GM19395 (cell line): Measurements from ENCODE around the gene SH3RF2.

ENCODE experiments used
- ATAC-seq: cut with Tn5 transposase; IDR thresholded peaks from one replicate; pipeline ENCODE4 v1.9.1; 2021; ENCODE audit warnings: mild to moderate bottlenecking, moderate library complexity; ENCODE audit not compliant: unreplicated experiment

SH3RF2 gene

GRCh38 chr5:146040527-146040926 is 104.1 kb downstream of the SH3RF2 start:
- no peak for ATAC-seq

- ATAC-seq: peak; percentile 87
These were observed 104.9 kb downstream of the SH3RF2 start for GRCh38 chr5:146041180-146041789.

GRCh38 chr5:146042628-146043279 is 106.4 kb downstream of the SH3RF2 start:
- no peak for ATAC-seq

- no peak for ATAC-seq
These were observed 107.3 kb downstream of the SH3RF2 start for GRCh38 chr5:146043722-146044121.

- no peak for ATAC-seq
These were observed 111.0 kb downstream of the SH3RF2 start for GRCh38 chr5:146047396-146047795.

GRCh38 chr5:146048994-146049703 is 112.8 kb downstream of the SH3RF2 start:
- no peak for ATAC-seq

GRCh38 chr5:146049704-146050026 is 113.3 kb downstream of the SH3RF2 start:
- no peak for ATAC-seq

- ATAC-seq: no peak
These were observed 113.7 kb downstream of the SH3RF2 start for GRCh38 chr5:146050086-146050485.

- no peak for ATAC-seq
These were observed 115.3 kb downstream of the SH3RF2 start for GRCh38 chr5:146051678-146052077.

- ATAC-seq: no peak
These were observed 116.4 kb downstream of the SH3RF2 start for GRCh38 chr5:146052780-146053179.

GRCh38 chr5:146055432-146055831 is 119.1 kb downstream of the SH3RF2 start:
- no peak for ATAC-seq

GRCh38 chr5:146059460-146060220 is 123.3 kb downstream of the SH3RF2 start:
- ATAC-seq: no peak

GRCh38 chr5:146060221-146060585 is 123.8 kb downstream of the SH3RF2 start:
- no peak for ATAC-seq

GRCh38 chr5:146066968-146067367 is 130.6 kb downstream of the SH3RF2 start:
- ATAC-seq: no peak

GRCh38 chr5:146068206-146068605 is 131.8 kb downstream of the SH3RF2 start:
- no peak for ATAC-seq

GRCh38 chr5:146068977-146069779 is 132.8 kb downstream of the SH3RF2 start:
- peak; percentile 68 for ATAC-seq

GRCh38 chr5:146069780-146070099 is 133.4 kb downstream of the SH3RF2 start:
- ATAC-seq: peak; percentile 79

GRCh38 chr5:146070746-146071145 is 134.4 kb downstream of the SH3RF2 start:
- ATAC-seq: no peak

GRCh38 chr5:146071171-146071570 is 134.8 kb downstream of the SH3RF2 start:
- no peak for ATAC-seq

- no peak for ATAC-seq
These were observed 136.2 kb downstream of the SH3RF2 start for GRCh38 chr5:146072595-146072994.
